Hypothalamus (tissue), 51 donors: Measurements from ENCODE around the gene ACCSL.
A peak's percentile ranks its signal among the peaks of the same experiment; 100 is the strongest.

ENCODE experiments used
- DNase-seq, 51 donors: peaks; one replicate each; lab custom pipeline; 2025; lab: John Stamatoyannopoulos, UW

Gene ACCSL

DNA sequence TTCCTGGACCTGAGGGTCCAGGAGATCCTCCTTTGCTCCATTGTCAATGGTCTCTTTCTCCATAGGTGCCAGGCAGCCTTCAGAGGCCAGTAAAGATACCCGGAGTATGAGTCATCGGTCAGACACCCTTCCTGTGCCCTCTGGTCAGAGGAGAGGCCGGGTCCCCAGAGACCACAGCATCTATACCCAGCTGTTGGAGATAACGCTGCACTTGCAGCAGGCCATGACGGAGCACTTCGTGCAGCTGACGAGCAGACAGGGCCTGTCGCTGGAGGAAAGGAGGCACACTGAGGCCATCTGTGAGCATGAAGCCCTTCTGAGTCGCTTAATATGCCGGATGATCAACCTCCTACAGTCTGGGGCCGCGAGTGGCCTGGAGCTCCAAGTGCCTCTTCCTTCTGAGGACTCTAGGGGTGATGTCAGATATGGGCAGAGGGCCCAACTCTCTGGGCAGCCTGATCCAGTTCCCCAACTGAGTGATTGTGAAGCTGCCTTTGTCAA, at the start of gene ACCSL:
ACCSL (plus strand) TSS at position 51 of the 501 bp plus-strand sequence; CDS start at position 107, 56 bp downstream.
- peak in 17 of 51 donors; percentile 3 to 47 (median 15) for DNase-seq

DNA sequence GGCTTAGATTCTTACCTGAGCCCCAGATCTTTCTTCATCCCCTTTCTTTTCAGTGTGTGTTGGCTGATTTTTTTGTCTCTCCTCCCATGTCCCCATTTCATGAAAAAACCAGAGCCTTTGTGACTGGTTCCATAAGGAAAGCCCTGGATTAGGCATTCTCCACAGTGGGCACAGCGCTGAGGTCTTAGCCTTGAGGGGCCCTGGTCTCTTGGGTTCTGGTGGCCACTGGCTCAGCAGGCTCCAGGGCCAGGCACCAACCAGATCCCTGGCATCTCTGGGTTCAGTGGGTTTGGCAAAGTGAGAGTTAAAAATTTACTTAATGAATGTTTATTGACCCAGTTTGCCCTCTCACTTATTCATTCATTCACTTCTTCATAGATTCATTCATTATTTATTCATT, 49.5 kb upstream of the ACCSL start:
- DNase-seq = no peak

GRCh38 chr11:44000731-44001130, 47.0 kb upstream of the ACCSL start:
- DNase-seq = no peak

DNA sequence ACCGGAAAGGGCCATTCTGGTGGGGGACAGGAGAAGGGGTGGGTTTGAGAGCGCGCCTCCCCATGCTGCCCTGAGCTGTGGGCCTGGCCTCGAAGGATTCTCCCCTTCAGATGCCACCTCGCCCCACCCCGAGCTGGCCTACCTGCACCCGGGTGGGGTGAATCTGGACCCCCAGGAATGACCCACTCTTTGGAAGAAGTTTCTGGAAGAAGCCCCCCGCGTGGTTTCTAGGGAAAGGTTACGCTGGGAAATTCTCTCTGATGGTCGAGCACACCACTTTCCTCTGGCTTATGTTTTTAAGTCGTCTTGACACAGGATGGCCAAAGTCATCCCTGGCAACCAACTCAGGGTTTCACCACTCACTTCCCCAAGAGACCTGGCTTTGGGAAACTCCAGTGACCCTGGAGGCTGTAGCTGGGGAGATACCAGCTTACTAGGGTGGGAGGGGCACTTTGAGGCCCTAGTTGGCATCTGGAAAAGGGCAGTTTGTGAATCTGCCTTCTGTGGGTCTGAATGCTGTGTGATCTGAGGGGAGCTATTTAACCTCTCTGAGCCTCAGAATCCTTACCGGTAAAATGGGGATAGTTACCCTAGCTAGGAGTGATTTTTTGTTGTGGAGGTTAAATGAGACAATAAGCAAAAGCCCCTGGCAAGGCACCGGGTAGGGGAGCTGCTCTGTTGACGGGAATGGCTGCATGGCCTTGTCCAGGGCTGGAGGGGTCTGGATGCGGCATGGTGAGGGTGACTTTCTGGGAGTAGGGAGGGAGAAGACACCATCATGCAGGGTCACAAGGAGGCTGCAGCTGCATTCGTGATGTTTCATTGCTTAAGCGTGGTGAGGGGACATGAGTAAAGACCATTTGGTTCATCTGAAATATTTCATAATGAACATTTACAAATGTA, 45.3 kb upstream of the ACCSL start:
- DNase-seq = no peak

GRCh38 chr11:44003736-44004451, 43.9 kb upstream of the ACCSL start:
- DNase-seq = no peak

DNA sequence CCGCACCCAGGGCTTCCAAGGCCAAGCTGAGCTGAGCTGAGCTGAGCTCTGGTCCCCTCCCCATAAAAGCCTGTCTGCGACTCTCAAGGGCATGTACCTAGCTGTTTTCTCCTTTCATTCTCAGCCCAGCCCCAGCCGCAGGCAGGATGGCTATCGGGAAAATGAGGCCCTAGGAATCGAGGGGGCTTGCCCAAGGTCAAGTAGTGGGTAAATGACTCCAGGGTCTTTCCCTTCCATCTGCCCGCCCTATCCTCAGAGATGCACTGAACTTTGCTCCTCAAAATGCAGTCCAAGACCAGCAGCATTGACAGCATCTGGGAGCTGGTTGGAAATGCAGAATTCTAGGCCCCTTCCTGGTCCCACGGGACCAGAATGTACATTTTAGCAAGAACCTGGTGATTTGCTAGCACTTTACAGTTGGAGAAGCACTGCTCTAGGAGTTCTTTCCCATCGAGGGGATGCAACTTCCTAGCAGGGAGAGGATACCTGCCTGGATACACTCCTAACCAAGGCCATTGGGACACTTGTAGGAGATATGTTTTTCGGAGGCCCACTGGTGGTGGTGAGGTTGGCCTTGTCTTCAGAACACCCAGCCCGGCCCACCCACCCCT, 43.2 kb upstream of the ACCSL start:
- no peak for DNase-seq

GRCh38 chr11:44005063-44005701, 42.6 kb upstream of the ACCSL start:
- DNase-seq = peak in 7 of 51 donors; percentile 10 to 51 (median 18)

DNA sequence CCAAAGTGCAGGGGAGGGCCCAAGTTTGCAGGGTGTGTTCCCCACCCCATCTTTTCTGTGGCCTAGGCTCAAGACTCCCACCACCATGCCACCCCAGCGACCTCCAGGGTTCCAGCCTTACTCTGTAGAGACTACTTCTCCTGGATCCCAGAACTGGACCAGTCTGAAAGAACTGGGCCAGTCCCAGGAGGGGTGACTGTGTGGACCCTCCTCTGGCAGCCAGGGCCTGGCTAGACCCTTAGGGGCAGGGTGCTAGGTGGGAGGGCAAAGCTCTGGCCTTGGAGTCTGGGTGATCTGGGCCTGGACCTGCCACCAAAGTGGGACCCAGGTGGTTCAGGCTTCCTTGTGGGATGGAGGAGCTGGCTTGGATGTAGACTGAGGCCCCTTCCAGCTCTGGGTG, 41.8 kb upstream of the ACCSL start:
- DNase-seq = no peak

DNA sequence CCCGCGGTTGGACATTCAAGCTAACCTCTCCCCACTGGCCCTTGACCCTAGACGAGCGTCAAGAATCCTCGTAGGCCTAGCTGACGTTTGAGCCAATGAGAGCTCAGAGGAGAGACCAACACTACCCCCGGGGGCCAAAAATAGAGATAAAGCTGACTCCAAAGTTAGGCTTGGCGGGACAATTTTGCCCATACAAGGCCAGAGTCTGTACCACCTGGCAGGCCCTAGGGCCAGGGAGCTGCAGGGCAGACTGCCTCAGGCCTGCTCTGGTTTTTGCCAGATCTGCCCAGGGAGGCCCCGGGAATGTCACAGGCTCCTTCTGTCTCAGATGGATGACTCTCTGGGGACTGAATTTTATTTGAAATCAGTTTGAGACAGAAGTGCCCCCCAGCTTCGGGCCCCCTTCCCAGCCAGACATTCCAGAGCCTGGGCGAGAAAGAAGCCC, 40.8 kb upstream of the ACCSL start:
- no peak for DNase-seq

DNA sequence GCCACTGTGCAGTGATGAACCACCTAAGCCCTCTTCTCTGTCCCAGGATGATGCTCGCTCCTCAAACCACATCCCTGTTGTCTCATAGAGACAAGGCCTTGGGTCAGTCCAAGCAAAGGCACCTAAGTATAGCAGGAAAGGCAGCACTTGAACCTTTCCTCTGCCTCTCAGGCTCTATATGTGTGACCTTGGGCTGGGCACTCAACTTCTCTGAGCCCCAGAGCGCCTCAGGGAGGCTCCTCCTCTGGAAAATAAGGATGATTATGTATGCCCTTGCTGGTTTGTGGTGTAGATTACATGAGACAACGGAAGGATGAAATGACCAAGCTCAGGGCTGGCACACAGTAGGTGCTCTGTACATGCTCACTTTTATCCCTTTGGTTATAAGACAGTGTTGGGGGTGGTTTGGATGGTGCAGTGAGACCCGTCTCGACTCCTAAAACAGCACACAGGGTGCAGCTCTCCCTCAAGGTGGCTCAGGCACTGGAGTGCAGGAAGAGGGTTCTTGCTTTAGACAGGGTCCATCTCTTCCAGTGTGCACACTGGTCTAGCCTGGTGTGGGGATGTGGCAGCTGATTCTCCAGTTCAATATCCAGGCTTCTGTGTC, 40.2 kb upstream of the ACCSL start:
- no peak for DNase-seq

DNA sequence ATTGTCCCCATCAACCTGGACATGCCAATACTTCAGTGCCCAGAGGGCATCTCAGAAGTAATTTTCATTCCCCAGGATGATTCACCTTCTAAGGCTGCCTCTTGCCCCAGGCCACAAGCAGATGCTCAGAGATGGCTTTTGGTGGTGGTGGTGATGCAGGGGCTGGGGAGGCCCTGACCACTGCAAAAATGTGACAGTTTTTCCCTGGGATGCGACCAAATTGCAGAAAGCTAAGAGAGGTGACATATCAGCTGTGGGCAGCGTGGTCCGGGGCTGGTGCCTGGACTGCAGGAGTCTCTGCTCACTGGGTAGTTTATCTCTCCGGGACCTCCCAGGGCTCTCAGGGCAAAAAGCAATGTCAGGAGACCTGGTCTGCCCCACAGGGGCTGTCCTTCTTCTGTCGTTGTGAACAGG, 39.7 kb upstream of the ACCSL start:
- DNase-seq = no peak

GRCh38 chr11:44008698-44009097, 39.1 kb upstream of the ACCSL start:
- DNase-seq = no peak

- no peak for DNase-seq
Measured at GRCh38 chr11:44010789-44011251, 37.0 kb upstream of the ACCSL start.

DNA sequence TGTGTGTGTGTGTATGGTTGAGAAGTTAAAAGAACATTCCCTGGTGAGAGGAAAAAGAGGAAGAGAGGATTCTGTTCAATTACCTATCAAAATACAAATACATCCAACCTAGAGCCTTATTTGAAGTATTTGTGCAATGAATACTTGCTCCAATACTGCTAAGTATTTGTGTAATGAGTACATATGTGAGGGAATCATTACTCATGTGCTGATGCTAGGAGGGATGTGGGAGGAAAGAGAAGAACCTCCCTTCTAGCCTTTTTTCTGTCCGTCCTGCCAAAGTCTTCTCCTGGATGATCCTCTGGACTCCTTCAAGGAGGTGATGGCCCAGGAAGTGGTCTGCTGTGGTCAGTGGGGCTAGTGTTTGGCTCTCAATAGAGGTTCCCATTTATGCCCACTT, 36.0 kb upstream of the ACCSL start:
- no peak for DNase-seq

GRCh38 chr11:44014968-44015623, 32.7 kb upstream of the ACCSL start:
- no peak for DNase-seq

DNA sequence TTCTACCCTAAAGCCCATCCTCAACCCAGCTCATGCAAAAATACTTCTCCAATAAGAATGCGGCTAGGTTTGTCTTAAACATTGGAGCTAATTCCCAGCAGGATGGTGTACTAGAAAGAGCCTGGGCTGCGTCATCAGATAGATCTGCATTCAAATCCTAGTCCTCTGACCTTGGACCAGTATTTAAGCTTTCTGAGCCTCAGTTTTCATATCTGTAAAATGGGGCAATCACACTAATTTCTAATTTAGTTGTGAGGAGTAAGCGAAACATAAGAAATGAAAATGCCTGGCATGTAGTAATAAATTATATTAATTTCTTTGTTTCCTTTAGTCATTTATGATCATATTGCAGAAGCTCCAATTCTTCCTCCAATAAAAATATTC, 32.2 kb upstream of the ACCSL start:
- no peak for DNase-seq

- DNase-seq = peak in 1 of 51 donors; percentile 14
Measured at GRCh38 chr11:44016131-44016530, 31.6 kb upstream of the ACCSL start.

- no peak for DNase-seq
Measured at GRCh38 chr11:44016546-44017442, 31.0 kb upstream of the ACCSL start.
